HepG2 (cell line): Measurements from ENCODE around the gene PPP1CB.

ENCODE experiments used
- CHD2 ChIP-seq: IDR thresholded peaks from 2 replicates; pipeline ENCODE4 v1.6.1; 2011; ENCODE audit warnings: low read depth, low read length, improper control_type of control experiment
- GLI4 ChIP-seq: sonication (generic); formaldehyde crosslinking; IDR thresholded peaks from 2 replicates; pipeline ENCODE4 v1.5.1; 2020; ENCODE audit warnings: missing genetic modification reagents, mild to moderate bottlenecking, moderate library complexity, borderline replicate concordance
- HDAC6 ChIP-seq: fragments of 200-600 bp; sonication (generic); IDR thresholded peaks from 2 replicates; pipeline ENCODE4 v1.7.0; 2017; ENCODE audit warnings: mild to moderate bottlenecking, antibody characterized with exemption, low read length, low read depth
- HIVEP1 ChIP-seq: sonication (generic); formaldehyde crosslinking; IDR thresholded peaks from 2 replicates; pipeline ENCODE4 v1.4.0; 2020; ENCODE audit warnings: mild to moderate bottlenecking, missing genetic modification reagents
- JUN ChIP-seq: sonication (generic); formaldehyde crosslinking; IDR thresholded peaks from 2 replicates; pipeline ENCODE4 v1.4.0; 2020; ENCODE audit warnings: mild to moderate bottlenecking, missing genetic modification reagents
- ZNF446 ChIP-seq: sonication (generic); formaldehyde crosslinking; IDR thresholded peaks from 2 replicates; pipeline ENCODE4 v1.5.0; 2020; ENCODE audit warnings: mild to moderate bottlenecking, missing genetic modification reagents
- ZNF746 ChIP-seq: sonication (generic); formaldehyde crosslinking; IDR thresholded peaks from 2 replicates; pipeline ENCODE4 v1.8.0; 2022; ENCODE audit warnings: mild to moderate bottlenecking, missing genetic modification reagents
- TF ChIP-seq, protein P1 (sequence below): sonication (generic); formaldehyde crosslinking; IDR thresholded peaks from 2 replicates; pipeline ENCODE4 v1.5.0; 2020; ENCODE audit warnings: mild to moderate bottlenecking, missing genetic modification reagents, moderate library complexity

GRCh38 chr2:28748176-28748575, 3.5 kb upstream of the PPP1CB start:
- TF ChIP-seq HIVEP1 (CRISPR knock-in tag) (no peak), ZNF446 (CRISPR knock-in tag) (no peak), GLI4 (CRISPR knock-in tag) (no peak), JUN (CRISPR knock-in tag) (no peak), CHD2 (no peak), HDAC6 (no peak), ZNF746 (no peak)
- TF ChIP-seq, protein P1, sequence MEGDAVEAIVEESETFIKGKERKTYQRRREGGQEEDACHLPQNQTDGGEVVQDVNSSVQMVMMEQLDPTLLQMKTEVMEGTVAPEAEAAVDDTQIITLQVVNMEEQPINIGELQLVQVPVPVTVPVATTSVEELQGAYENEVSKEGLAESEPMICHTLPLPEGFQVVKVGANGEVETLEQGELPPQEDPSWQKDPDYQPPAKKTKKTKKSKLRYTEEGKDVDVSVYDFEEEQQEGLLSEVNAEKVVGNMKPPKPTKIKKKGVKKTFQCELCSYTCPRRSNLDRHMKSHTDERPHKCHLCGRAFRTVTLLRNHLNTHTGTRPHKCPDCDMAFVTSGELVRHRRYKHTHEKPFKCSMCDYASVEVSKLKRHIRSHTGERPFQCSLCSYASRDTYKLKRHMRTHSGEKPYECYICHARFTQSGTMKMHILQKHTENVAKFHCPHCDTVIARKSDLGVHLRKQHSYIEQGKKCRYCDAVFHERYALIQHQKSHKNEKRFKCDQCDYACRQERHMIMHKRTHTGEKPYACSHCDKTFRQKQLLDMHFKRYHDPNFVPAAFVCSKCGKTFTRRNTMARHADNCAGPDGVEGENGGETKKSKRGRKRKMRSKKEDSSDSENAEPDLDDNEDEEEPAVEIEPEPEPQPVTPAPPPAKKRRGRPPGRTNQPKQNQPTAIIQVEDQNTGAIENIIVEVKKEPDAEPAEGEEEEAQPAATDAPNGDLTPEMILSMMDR (CRISPR knock-in tag), result no peak
